HG02981 (cell line): ENCODE data around the gene MAGI2.

ENCODE experiments used
- ATAC-seq: cut with Tn5 transposase; IDR thresholded peaks from one replicate; pipeline ENCODE4 v1.9.1; 2021; ENCODE audit warnings: mild to moderate bottlenecking, moderate library complexity; ENCODE audit not compliant: unreplicated experiment

Gene MAGI2

GRCh38 chr7:79308192-79308591 lies 145.3 kb downstream of the MAGI2 start:
- ATAC-seq, result no peak

- ATAC-seq, result no peak
These were observed 146.1 kb downstream of the MAGI2 start for GRCh38 chr7:79307376-79307775.

- no peak for ATAC-seq
These were observed 148.8 kb downstream of the MAGI2 start for GRCh38 chr7:79304711-79305110.

GRCh38 chr7:79302293-79302692 lies 151.2 kb downstream of the MAGI2 start:
- ATAC-seq, result no peak

- no peak for ATAC-seq
These were observed 152.0 kb downstream of the MAGI2 start for GRCh38 chr7:79301419-79301818.

GRCh38 chr7:79300573-79300972 lies 152.9 kb downstream of the MAGI2 start:
- no peak for ATAC-seq

- ATAC-seq, result no peak
These were observed 155.2 kb downstream of the MAGI2 start for GRCh38 chr7:79298145-79298760.

GRCh38 chr7:79296553-79297320 lies 156.7 kb downstream of the MAGI2 start:
- no peak for ATAC-seq

GRCh38 chr7:79293655-79294142 lies 159.8 kb downstream of the MAGI2 start:
- no peak for ATAC-seq

GRCh38 chr7:79292834-79293233 lies 160.6 kb downstream of the MAGI2 start:
- ATAC-seq, result no peak

GRCh38 chr7:79291498-79291865 lies 162.0 kb downstream of the MAGI2 start:
- no peak for ATAC-seq

- no peak for ATAC-seq
These were observed 162.5 kb downstream of the MAGI2 start for GRCh38 chr7:79290841-79291497.

- no peak for ATAC-seq
These were observed 163.1 kb downstream of the MAGI2 start for GRCh38 chr7:79290398-79290797.

GRCh38 chr7:79288655-79289054 lies 164.8 kb downstream of the MAGI2 start:
- ATAC-seq, result no peak

- ATAC-seq, result no peak
These were observed 165.5 kb downstream of the MAGI2 start for GRCh38 chr7:79287981-79288380.

- ATAC-seq, result no peak
These were observed 167.3 kb downstream of the MAGI2 start for GRCh38 chr7:79286181-79286580.

GRCh38 chr7:79285756-79286155 lies 167.7 kb downstream of the MAGI2 start:
- no peak for ATAC-seq

- ATAC-seq, result no peak
These were observed 169.3 kb downstream of the MAGI2 start for GRCh38 chr7:79284211-79284610.

GRCh38 chr7:79282882-79283602 lies 170.4 kb downstream of the MAGI2 start:
- no peak for ATAC-seq

- ATAC-seq, result no peak
These were observed 171.3 kb downstream of the MAGI2 start for GRCh38 chr7:79282070-79282694.

GRCh38 chr7:79281426-79281825 lies 172.0 kb downstream of the MAGI2 start:
- ATAC-seq, result no peak
